ENCODE results near the gene RND3. TPM values are rescaled to one million over a fixed set of nuclear protein-coding genes. Genes with fewer than 3 reads are reported as not detected.

The RND3 gene
- total RNA-seq, 1 experiment from 2014 or later: not detected

DNA sequence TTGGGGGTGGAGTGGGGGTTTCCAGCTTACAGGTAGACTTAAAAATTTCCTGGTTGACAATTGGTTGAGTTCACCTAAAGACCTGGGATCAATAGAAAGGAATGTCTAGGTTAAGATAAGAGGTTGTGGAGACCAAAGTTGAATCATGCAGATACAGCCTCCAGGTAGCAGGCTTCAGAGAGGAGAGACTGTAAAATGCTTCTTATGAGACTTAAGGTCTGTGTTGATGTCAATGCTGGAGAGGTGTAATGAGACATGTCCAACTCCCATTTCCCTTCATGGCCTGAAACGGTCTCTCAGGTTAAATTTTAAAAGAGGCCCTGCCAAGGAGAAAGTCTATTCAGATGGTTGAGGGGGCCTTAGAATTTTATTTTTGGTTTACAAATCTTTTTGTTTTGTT is 38.5 kb upstream of the RND3 start:
- H3K9me3 ChIP-seq (ENCODE audit: low read length): no peaks in the 10 kb centered on the region; the same call in 1 of the 2 replicates

DNA sequence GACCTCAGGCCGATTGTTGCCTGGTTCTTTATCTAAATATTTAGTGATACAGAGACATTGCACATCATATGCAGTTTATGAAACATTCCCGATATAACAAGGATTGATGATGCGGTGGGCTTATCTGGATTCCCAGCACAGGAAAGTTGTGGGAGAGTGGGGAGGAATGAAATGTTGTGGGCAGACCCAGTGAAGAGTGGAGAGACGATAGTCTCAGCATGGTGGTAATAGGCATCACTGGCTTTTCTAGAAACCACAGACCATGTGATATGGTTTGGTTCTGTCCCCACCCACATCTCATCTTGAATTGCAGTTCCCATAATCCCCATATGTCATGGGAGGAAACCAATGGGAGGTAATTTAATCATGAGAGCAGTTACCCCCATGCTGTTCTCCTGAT is 34.8 kb upstream of the RND3 start:
- Histone ChIP-seq H4K20me1 (ENCODE audit: insufficient read depth, low read depth, low read length) (no peaks in the 10 kb centered on the region), H3K4me1 (ENCODE audit: low read length) (no peaks in the 10 kb centered on the region), H3K4me2 (ENCODE audit: low read depth, low read length, poor library complexity, severe bottlenecking) (no peak overlapping the region), H3K36me3 (ENCODE audit: insufficient read depth, low read length) (no peaks in the 10 kb centered on the region), H2AFZ (ENCODE audit: low read length) (no peak overlapping the region), H3K9ac (ENCODE audit: low read length) (no peak overlapping the region), H3K9me3 (ENCODE audit: low read length) (no peaks in the 10 kb centered on the region), H3K4me3 (ENCODE audit: low read length) (no peak overlapping the region), H3K27me3 (ENCODE audit: low read length) (no peaks in the 10 kb centered on the region), H3K27ac (ENCODE audit: low read length) (no peak overlapping the region), H3K79me2 (ENCODE audit: low read length) (no peaks in the 10 kb centered on the region), H3K9me2 (replicated peaks; ENCODE audit: insufficient read depth, low read length) (no peaks in the 10 kb centered on the region)
- DNase-seq: no peak

More for the DNA sequence above, 38.5 kb upstream of the RND3 start:
- Histone ChIP-seq H4K20me1 (ENCODE audit: insufficient read depth, low read depth, low read length) (no peaks in the 10 kb centered on the region), H3K36me3 (ENCODE audit: insufficient read depth, low read length) (no peaks in the 10 kb centered on the region), H3K9me2 (replicated peaks; ENCODE audit: insufficient read depth, low read length) (no peaks in the 10 kb centered on the region), H3K27me3 (ENCODE audit: low read length) (no peaks in the 10 kb centered on the region), H3K79me2 (ENCODE audit: low read length) (no peaks in the 10 kb centered on the region), H3K9ac (ENCODE audit: low read length) (no peak overlapping the region), H3K27ac (ENCODE audit: low read length) (no peak overlapping the region), H2AFZ (ENCODE audit: low read length) (no peak overlapping the region), H3K4me1 (ENCODE audit: low read length) (no peaks in the 10 kb centered on the region), H3K4me2 (ENCODE audit: low read depth, low read length, poor library complexity, severe bottlenecking) (no peak overlapping the region), H3K4me3 (ENCODE audit: low read length) (no peak overlapping the region)
- DNase-seq: no peak

DNA sequence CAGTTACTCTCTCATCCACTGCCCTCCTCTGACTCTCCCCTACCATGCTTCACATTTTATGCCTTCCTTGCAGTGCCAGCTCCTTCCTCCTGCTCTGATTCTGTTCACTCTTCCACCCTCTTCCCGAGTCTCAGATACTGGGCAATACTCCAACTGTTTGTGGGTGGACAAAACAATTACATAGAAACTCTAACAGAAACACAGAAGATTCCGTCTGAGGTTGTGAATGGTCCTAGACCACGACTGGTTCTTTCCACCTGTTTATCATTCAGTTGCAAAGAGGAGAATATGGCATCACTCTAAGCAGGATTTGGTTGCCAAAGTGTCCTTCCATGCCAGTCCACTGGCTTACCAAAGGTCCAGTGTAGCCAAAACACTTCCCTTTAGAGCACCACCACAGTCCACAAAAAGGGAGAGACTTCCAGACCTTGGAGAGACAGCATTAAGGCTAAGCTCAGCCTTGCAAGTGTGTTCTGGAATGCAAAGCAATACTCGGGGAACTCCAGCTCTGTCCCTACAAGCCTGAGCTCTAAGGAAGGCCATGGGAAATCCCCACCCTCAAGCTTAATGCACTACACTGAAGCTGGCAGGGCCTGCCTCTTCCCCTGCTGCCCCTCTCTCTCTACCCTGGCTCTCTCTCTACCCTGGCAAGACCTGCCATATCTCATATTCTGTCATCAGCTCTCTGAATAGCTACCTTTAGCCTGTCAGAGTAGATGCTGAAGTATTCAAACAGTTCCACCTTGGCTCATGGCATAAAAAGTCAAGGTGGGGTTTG is 33.6 kb upstream of the RND3 start:
- no peak overlapping the region for H3K27ac ChIP-seq (ENCODE audit: low read length)
- H3K4me3 ChIP-seq (ENCODE audit: low read length): no peak overlapping the region
- no peak for DNase-seq
- no peaks in the 10 kb centered on the region for H4K20me1 ChIP-seq (ENCODE audit: insufficient read depth, low read depth, low read length)
- no peaks in the 10 kb centered on the region for H3K4me1 ChIP-seq (ENCODE audit: low read length)
- no peak overlapping the region for H2AFZ ChIP-seq (ENCODE audit: low read length)
- H3K9ac ChIP-seq (ENCODE audit: low read length): no peak overlapping the region
- H3K27me3 ChIP-seq (ENCODE audit: low read length): no peaks in the 10 kb centered on the region
- no peaks in the 10 kb centered on the region for H3K9me2 ChIP-seq (replicated peaks; ENCODE audit: insufficient read depth, low read length)
- H3K36me3 ChIP-seq (ENCODE audit: insufficient read depth, low read length): no peaks in the 10 kb centered on the region
- no peaks in the 10 kb centered on the region for H3K79me2 ChIP-seq (ENCODE audit: low read length)
- no peaks in the 10 kb centered on the region for H3K9me3 ChIP-seq (ENCODE audit: low read length)
- H3K4me2 ChIP-seq (ENCODE audit: low read depth, low read length, poor library complexity, severe bottlenecking): no peak overlapping the region

DNA sequence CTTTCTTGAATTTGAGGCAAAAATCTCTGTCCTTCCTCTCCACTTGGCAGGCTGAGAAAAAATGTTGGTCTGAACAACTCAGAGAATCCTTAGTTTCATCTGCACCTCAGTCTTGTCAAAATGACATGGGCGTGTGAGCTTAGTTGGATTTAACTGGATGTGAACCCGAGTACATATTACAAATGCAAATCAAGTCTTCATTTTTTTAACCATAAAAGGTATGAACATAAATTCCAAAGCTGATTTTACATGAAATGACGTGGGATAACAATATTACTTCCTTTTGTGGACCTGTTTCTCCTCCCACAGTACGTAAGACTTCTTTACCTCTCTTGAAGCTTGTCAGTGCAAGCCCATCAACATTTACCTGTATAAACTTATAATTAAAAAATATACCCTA is 32.6 kb upstream of the RND3 start:
- Histone ChIP-seq H2AFZ (ENCODE audit: low read length) (no peak overlapping the region), H4K20me1 (ENCODE audit: insufficient read depth, low read depth, low read length) (no peaks in the 10 kb centered on the region), H3K79me2 (ENCODE audit: low read length) (no peaks in the 10 kb centered on the region), H3K27ac (ENCODE audit: low read length) (no peak overlapping the region), H3K4me2 (ENCODE audit: low read depth, low read length, poor library complexity, severe bottlenecking) (no peak overlapping the region), H3K36me3 (ENCODE audit: insufficient read depth, low read length) (no peaks in the 10 kb centered on the region), H3K9me2 (replicated peaks; ENCODE audit: insufficient read depth, low read length) (no peaks in the 10 kb centered on the region), H3K9me3 (ENCODE audit: low read length) (no peaks in the 10 kb centered on the region; the same call in 1 of the 2 replicates), H3K4me1 (ENCODE audit: low read length) (no peaks in the 10 kb centered on the region), H3K27me3 (ENCODE audit: low read length) (no peaks in the 10 kb centered on the region), H3K4me3 (ENCODE audit: low read length) (no peak overlapping the region), H3K9ac (ENCODE audit: low read length) (no peak overlapping the region)
- DNase-seq: no peak

DNA sequence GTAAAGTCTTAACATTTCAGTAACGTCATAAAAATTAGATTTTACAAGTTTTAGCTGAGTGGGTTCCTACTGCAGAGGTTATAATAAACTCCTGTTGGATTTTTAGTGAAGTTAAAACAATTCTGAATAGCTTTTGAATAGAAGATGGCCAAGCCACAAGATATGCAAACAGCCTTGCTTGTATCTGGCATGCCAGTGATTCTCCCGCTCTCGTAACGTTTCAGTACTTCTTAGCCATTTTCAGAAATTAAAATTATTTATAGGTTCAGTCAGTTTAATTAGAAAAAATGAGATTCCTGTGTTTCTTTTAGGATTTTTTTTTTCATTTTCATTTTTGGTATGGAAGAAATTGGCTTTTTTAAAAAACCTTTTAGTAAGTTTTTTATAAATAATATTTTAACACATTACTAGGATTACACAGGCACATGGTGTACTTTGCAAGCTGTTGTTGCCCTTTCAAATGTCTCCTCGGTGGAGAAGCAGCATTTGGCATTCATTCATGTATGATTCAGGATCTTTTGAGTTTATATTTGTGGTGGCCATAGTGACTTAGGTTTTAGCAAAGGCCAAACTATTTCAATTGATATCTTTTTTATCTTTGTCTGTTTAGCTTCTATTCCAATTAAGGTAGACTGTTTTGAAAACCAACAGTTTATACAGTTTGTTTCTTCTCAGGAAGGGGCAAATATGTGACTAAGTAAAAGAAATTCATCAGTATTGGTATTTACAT is 30.6 kb upstream of the RND3 start:
- no peak for DNase-seq
- H3K4me2 ChIP-seq (ENCODE audit: low read depth, low read length, poor library complexity, severe bottlenecking): no peak overlapping the region
- no peaks in the 10 kb centered on the region for H4K20me1 ChIP-seq (ENCODE audit: insufficient read depth, low read depth, low read length)
- no peaks in the 10 kb centered on the region for H3K36me3 ChIP-seq (ENCODE audit: insufficient read depth, low read length)
- H3K4me3 ChIP-seq (ENCODE audit: low read length): no peak overlapping the region
- no peaks in the 10 kb centered on the region for H3K9me2 ChIP-seq (replicated peaks; ENCODE audit: insufficient read depth, low read length)
- H3K27ac ChIP-seq (ENCODE audit: low read length): no peak overlapping the region
- no peak overlapping the region for H3K9ac ChIP-seq (ENCODE audit: low read length)
- no peaks in the 10 kb centered on the region; the same call in 1 of the 2 replicates for H3K9me3 ChIP-seq (ENCODE audit: low read length)
- no peaks in the 10 kb centered on the region for H3K27me3 ChIP-seq (ENCODE audit: low read length)
- H3K4me1 ChIP-seq (ENCODE audit: low read length): no peaks in the 10 kb centered on the region
- H3K79me2 ChIP-seq (ENCODE audit: low read length): no peaks in the 10 kb centered on the region
- H2AFZ ChIP-seq (ENCODE audit: low read length): no peak overlapping the region

DNA sequence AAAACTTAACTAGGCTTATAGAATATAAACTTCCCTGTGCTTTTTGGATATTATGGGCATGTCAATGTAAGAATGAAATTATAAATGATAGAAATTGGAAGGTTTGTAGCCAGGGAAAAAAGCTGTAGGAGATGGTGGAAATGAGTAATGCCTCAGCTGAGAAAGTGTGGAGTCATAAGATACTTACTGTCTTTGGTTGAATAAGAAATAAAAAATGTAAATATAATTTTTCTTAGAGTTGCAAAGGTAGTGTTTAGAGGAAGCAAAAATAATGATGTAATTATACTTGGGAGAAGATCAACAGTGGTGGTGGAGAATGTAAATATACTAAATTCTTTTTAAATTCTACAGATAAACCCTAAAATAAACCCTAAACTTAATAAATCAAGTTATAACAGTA is 26.2 kb upstream of the RND3 start:
- Histone ChIP-seq H3K36me3 (ENCODE audit: insufficient read depth, low read length) (no peaks in the 10 kb centered on the region), H3K79me2 (ENCODE audit: low read length) (no peaks in the 10 kb centered on the region), H3K27me3 (ENCODE audit: low read length) (no peaks in the 10 kb centered on the region), H2AFZ (ENCODE audit: low read length) (no peak overlapping the region), H3K27ac (ENCODE audit: low read length) (no peak overlapping the region), H3K9ac (ENCODE audit: low read length) (no peak overlapping the region), H3K4me3 (ENCODE audit: low read length) (no peak overlapping the region), H3K4me2 (ENCODE audit: low read depth, low read length, poor library complexity, severe bottlenecking) (no peak overlapping the region), H3K9me3 (ENCODE audit: low read length) (no peaks in the 10 kb centered on the region; the same call in 1 of the 2 replicates), H3K4me1 (ENCODE audit: low read length) (no peaks in the 10 kb centered on the region), H3K9me2 (replicated peaks; ENCODE audit: insufficient read depth, low read length) (no peaks in the 10 kb centered on the region), H4K20me1 (ENCODE audit: insufficient read depth, low read depth, low read length) (no peaks in the 10 kb centered on the region)
- no peak for DNase-seq

DNA sequence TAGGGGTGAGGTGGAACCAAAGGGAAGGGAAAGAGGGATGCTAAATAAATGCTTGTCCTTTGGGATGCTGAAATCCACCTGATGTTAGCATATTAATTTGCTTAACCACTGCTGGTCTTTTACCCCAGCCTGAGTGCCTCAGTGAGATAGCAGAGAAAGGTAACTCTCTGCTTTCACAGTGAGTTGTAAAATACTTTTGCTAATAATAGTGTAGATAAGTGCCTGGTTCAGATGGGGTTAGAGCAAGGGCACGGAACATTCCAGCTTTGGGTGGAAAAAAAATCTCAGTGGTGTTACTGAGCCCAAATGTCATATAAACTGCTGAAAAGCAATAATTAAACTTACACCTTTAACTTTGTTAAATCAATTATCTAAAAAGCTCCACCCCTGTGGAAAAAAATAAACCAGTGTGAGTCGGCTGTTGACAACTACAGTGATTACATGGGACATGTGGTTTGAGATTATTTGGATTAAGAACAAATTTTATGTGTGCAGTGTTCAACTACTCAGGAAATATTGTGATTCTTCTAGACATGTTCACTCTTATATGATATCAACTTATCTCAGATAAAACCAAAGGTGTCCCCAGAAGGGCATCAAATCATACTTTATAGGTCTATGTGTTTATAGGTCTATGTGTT is 21.1 kb upstream of the RND3 start:
- Histone ChIP-seq H3K9me3 (ENCODE audit: low read length) (peaks cover 7% of the 10 kb centered on the region), H3K79me2 (ENCODE audit: low read length) (no peaks in the 10 kb centered on the region), H3K9me2 (replicated peaks; ENCODE audit: insufficient read depth, low read length) (no peaks in the 10 kb centered on the region), H3K4me2 (ENCODE audit: low read depth, low read length, poor library complexity, severe bottlenecking) (no peak overlapping the region), H3K4me3 (ENCODE audit: low read length) (no peak overlapping the region), H2AFZ (ENCODE audit: low read length) (no peak overlapping the region), H3K36me3 (ENCODE audit: insufficient read depth, low read length) (no peaks in the 10 kb centered on the region), H4K20me1 (ENCODE audit: insufficient read depth, low read depth, low read length) (no peaks in the 10 kb centered on the region), H3K27me3 (ENCODE audit: low read length) (no peaks in the 10 kb centered on the region), H3K4me1 (ENCODE audit: low read length) (no peaks in the 10 kb centered on the region), H3K9ac (ENCODE audit: low read length) (no peak overlapping the region), H3K27ac (ENCODE audit: low read length) (no peak overlapping the region)
- no peak for DNase-seq

DNA sequence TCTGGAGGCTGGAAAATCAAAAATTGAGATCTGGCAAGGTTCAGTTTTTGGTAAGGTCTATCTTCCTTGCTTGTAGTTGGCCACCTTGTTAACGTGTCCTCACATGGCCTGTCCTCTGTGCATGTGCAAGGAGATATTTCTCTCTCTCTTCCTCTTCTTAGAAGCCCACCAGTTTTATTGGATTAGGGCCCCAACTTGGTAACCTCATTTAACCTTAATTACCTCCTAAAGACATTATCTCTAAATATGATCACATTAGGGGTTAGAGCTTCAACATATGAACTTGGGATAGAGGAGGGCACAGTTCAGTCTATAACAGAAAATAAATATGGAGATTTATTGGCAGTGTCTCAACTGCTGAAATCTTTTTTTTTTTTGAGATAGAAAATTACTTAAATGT is 19.6 kb upstream of the RND3 start:
- no peaks in the 10 kb centered on the region for H3K9me2 ChIP-seq (replicated peaks; ENCODE audit: insufficient read depth, low read length)
- no peak overlapping the region for H2AFZ ChIP-seq (ENCODE audit: low read length)
- no peaks in the 10 kb centered on the region for H3K36me3 ChIP-seq (ENCODE audit: insufficient read depth, low read length)
- H3K27me3 ChIP-seq (ENCODE audit: low read length): no peaks in the 10 kb centered on the region
- no peak for DNase-seq
- no peaks in the 10 kb centered on the region for H4K20me1 ChIP-seq (ENCODE audit: insufficient read depth, low read depth, low read length)
- H3K9ac ChIP-seq (ENCODE audit: low read length): no peak overlapping the region
- H3K79me2 ChIP-seq (ENCODE audit: low read length): no peaks in the 10 kb centered on the region
- H3K4me3 ChIP-seq (ENCODE audit: low read length): no peak overlapping the region
- no peaks in the 10 kb centered on the region for H3K4me1 ChIP-seq (ENCODE audit: low read length)
- no peak overlapping the region for H3K4me2 ChIP-seq (ENCODE audit: low read depth, low read length, poor library complexity, severe bottlenecking)
- no peak overlapping the region for H3K27ac ChIP-seq (ENCODE audit: low read length)
- peaks cover 7% of the 10 kb centered on the region for H3K9me3 ChIP-seq (ENCODE audit: low read length)
